MG63 (cell line): ENCODE results near the gene PARVA. TPM values are rescaled to one million over a fixed set of nuclear protein-coding genes. Genes with fewer than 3 reads are reported as not detected.
"Not testable (repeated sequence)": the region's sequence is repeated elsewhere in the genome, so short reads cannot be mapped to it uniquely, and the experiment has no call there.

ENCODE experiments used
- DNase-seq: peaks from one replicate; pipeline ENCODE4 v3.0.0-alpha.2; 2020
- H3K27me3 ChIP-seq: fragments of 250-450 bp; sonication (Bioruptor Pico); 2 replicates; pipeline ENCODE4 v1.5.1; 2020; ENCODE audit warnings: mild to moderate bottlenecking, moderate library complexity
- H3K36me3 ChIP-seq: fragments of 250-450 bp; sonication (Bioruptor Pico); 2 replicates; pipeline ENCODE4 v1.5.1; 2020; ENCODE audit warnings: mild to moderate bottlenecking, moderate library complexity
- H3K4me3 ChIP-seq: fragments of 250-450 bp; sonication (Bioruptor Pico); 2 replicates; pipeline ENCODE4 v1.5.1; 2020; ENCODE audit warnings: mild to moderate bottlenecking, moderate library complexity
- H3K9me3 ChIP-seq: fragments of 250-450 bp; sonication (Bioruptor Pico); 2 replicates; pipeline ENCODE4 v1.5.1; 2020; ENCODE audit warnings: mild to moderate bottlenecking, moderate library complexity
- total RNA-seq: library from RNA; depleted of rRNA; stranded (reverse); fragments of >200 nt; shearing (Covaris generic); gene quantifications from 2 replicates; pipeline ENCODE4 v1.2.3, GENCODE V29; 2014; ENCODE audit warnings: low replicate concordance

PARVA gene
- total RNA-seq, 1 experiment from 2014 or later, result 27.9 TPM

DNA sequence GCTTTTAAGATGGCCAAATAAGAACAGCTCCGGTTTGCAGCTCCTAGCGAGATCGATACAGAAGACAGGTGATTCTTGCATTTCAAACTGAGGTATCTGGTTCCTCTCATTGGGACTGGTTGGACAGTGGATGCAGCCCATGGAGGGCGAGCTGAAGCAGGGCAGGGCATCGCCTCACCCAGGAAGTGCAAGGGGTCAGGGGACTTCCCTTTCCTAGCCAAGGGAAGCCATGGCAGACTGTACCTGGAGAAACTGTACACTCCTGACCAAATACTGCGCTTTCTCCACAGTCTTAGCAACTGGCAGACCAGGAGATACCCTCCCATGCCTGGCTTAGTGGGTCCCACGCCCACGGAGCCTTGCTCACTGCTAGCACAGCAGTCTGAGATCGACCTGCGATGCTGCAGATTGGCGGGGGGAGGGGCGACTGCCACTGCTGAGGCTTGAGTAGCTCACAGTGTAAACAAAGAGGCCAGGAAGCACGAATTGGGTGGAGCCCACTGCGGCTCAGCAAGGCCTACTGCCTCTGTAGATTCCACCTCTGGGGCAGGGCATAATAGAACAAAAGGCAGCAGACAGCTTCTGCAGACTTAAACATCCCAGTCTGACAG, 11.3 kb upstream of the PARVA start:
- DNase-seq, result peak; percentile 30
- H3K36me3 ChIP-seq, H3K27me3 ChIP-seq, H3K9me3 ChIP-seq, H3K4me3 ChIP-seq: not testable (repeated sequence)

GRCh38 chr11:12367057-12367456, 10.3 kb upstream of the PARVA start:
- not testable (repeated sequence) for H3K27me3 ChIP-seq, H3K36me3 ChIP-seq, H3K4me3 ChIP-seq, DNase-seq, H3K9me3 ChIP-seq

DNA sequence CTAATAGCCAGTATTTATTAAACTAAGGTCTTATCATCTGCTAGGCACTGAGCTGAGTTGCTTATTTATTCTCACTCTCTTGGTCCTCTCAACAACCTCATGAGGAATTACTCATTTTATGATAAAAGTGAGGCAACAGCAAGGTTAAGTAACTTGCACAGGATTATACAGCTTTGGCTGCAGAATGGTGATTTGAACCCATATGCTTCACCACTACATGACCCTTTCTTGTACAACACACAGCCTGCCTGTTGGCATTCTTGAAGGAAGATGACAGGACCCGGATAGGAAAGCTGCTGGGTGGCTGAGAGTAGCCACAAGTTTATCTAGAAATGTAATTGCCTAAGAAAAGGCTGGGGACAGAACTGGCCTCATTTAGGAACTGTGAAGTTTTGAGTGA, 5.3 kb upstream of the PARVA start:
- Histone ChIP-seq H3K4me3 (no peak overlapping the region), H3K36me3 (peaks cover 3% of the 10 kb centered on the region; the same call in 1 of the 2 replicates), H3K9me3 (no peaks in the 10 kb centered on the region), H3K27me3 (no peaks in the 10 kb centered on the region)
- DNase-seq, result no peak

DNA sequence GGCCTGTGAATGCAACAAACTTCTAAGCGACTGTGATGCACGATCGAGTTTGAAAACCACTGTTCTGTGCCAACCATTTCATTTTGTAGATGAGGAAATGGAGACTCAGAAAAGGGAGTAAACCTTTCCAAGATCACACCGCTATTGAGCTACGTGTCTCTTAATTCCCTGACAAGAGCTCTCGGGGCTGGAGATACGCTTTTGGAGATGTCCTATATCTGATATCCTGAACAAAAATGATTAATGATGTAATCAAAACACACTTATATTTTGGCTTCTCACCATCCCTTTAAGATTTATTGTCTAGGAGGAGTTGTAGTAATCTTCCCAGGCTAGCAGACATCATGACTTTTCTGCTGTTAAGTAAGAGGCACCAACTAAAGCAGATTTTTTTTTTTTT, 1.7 kb upstream of the PARVA start:
- Histone ChIP-seq H3K36me3 (peaks cover 15% of the 10 kb centered on the region), H3K4me3 (no peak overlapping the region)
- no peak for DNase-seq

GRCh38 chr11:12376259-12377081, 901 bp upstream of the PARVA start:
- peak; percentile 75 for DNase-seq
- Histone ChIP-seq H3K27me3 (no peaks in the 10 kb centered on the region), H3K36me3 (peaks cover 21% of the 10 kb centered on the region), H3K4me3 (peak overlapping the region; percentile 61), H3K9me3 (no peaks in the 10 kb centered on the region)

More for the DNA sequence above, 1.7 kb upstream of the PARVA start:
- H3K27me3 ChIP-seq, result no peaks in the 10 kb centered on the region
- no peaks in the 10 kb centered on the region for H3K9me3 ChIP-seq

DNA sequence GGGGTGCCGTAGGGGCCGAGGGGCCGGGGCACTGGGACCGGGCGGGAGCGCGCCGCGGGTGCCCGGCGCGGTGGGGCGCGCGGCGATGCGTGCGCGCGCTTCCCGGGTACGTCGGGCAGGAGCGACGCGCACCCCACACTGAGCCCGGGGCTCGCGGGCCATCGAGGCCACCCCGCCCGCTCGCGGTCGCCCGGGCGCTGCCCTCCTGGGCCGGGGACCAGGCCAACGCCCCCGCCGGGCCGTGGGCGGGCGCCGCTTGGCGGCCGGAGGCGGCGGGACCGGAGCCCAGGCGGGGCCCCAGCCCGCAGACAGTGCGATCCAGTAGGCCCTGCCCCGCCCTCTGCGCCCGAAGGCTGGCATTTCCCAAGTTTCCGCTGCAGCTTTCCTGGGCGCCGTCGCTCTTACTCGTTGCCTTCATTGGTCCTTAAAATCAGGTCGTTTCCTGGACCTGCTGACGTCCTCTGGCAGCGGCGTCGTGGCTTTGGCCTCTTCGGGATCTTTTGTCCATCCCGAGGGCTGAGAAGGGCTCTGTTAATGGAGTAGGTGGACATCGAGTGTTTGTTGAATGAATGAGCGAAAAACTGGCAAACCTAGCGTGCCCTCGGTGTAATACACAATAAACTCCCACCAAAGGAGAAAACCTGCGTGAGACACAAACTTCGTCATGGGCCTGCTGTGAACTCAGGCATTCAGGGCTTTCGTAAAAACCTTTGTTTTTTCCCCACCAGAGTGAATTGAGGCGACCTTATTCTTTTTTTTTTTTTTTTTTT, 638 bp downstream of the PARVA start:
- peaks cover 33% of the 10 kb centered on the region for H3K36me3 ChIP-seq

DNA sequence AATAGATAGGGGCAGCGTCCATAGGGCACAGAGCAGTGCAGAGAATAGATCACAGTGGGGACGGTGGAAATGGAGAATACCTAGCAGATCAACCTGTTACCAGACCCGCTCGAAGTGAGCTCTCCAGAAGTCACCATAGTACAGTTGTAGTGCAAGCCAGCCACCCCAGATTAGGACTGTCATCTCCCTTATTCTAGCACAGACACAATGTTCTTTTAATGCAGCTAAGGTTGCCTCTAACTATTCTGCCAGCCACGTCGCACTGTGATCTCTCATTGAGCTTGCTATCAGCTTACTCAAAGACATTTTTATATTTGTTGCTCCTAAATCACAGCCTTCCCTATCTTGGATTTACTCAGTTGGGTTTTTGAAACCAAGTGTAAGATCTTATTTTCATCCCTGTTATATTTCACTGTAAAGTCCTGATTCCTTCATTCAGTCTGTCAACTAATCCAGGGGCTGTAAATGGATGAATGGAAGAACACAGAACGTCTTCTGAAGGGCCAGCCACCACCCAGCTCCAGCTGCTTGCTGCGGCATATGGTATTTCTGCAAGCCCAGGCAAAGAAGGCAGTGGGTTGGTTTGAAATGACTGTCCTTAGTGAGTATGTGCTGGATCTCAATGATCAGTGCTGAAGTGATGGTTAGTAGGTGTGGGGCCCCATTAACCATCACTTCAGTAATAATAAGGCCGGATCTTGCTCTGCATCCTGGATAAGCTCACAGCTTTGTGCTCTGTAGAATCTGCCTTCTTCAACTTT, 3.4 kb downstream of the PARVA start:
- peaks cover 36% of the 10 kb centered on the region for H3K36me3 ChIP-seq
- H3K9me3 ChIP-seq, result no peaks in the 10 kb centered on the region
- no peak for DNase-seq
- H3K27me3 ChIP-seq, result no peaks in the 10 kb centered on the region
- no peak overlapping the region for H3K4me3 ChIP-seq

More for the DNA sequence above, 638 bp downstream of the PARVA start:
- Histone ChIP-seq H3K9me3 (no peaks in the 10 kb centered on the region), H3K4me3 (peak overlapping the region; percentile 66), H3K27me3 (no peaks in the 10 kb centered on the region)
- peak; percentile 94 for DNase-seq

- Histone ChIP-seq H3K4me3 (no peak overlapping the region), H3K27me3 (no peaks in the 10 kb centered on the region), H3K9me3 (no peaks in the 10 kb centered on the region), H3K36me3 (peaks cover 34% of the 10 kb centered on the region)
- no peak for DNase-seq
These were observed 4.5 kb downstream of the PARVA start for GRCh38 chr11:12381875-12382274.

- peaks cover 36% of the 10 kb centered on the region for H3K36me3 ChIP-seq
- H3K9me3 ChIP-seq, result no peaks in the 10 kb centered on the region
- no peak overlapping the region for H3K4me3 ChIP-seq
- H3K27me3 ChIP-seq, result no peaks in the 10 kb centered on the region
- DNase-seq, result no peak
These were observed 5.1 kb downstream of the PARVA start for GRCh38 chr11:12382451-12382850.

GRCh38 chr11:12386309-12386708, 8.9 kb downstream of the PARVA start:
- no peaks in the 10 kb centered on the region for H3K9me3 ChIP-seq
- no peaks in the 10 kb centered on the region for H3K27me3 ChIP-seq
- no peak overlapping the region for H3K4me3 ChIP-seq
- DNase-seq, result no peak
- H3K36me3 ChIP-seq, result peaks cover 22% of the 10 kb centered on the region

DNA sequence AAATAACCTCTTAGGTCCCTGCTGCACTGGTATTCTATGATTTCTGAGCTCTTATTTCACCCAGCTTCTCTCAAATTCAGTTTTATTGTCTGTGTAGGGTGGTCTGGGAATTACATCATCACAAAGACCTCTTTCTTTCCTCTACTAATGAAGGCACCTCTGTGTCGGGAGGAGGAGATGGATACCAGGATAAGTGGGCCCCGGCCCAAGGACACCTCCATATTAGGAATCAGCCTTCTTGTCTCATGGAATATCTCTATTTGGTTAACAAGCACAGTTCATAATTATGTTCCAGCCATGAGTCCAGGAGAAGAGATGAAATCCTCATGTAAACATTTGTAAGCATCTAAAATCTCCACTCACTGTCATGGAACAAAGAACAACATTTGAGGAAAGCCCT, 9.4 kb downstream of the PARVA start:
- Histone ChIP-seq H3K9me3 (no peaks in the 10 kb centered on the region), H3K27me3 (no peaks in the 10 kb centered on the region), H3K4me3 (no peak overlapping the region), H3K36me3 (peaks cover 17% of the 10 kb centered on the region)
- DNase-seq, result no peak

DNA sequence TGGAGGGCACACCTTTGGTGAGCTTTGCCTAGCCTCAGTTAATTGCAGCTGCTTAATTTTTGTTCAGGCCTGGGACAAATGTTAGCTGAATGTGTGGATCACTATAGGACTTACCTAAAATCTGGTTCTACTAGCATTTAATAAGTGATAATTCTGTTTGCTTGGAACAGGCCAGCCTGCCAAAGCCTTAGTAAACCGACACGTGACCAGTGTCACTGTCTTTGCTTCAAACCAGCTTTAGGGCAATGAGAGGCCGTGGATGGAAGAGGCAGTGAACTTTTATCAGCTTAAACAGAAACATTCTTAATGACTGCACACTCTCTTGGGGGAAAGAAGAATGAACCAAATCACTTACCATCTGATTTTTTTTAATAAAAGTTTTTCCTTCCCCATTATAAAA, 10.8 kb downstream of the PARVA start:
- Histone ChIP-seq H3K36me3 (peaks cover 7% of the 10 kb centered on the region; the same call in 1 of the 2 replicates), H3K9me3 (0 out of 2 replicates have a peak, but pooled peaks cover 3% of the 10 kb centered on the region), H3K27me3 (no peaks in the 10 kb centered on the region), H3K4me3 (no peak overlapping the region)
- DNase-seq, result no peak

DNA sequence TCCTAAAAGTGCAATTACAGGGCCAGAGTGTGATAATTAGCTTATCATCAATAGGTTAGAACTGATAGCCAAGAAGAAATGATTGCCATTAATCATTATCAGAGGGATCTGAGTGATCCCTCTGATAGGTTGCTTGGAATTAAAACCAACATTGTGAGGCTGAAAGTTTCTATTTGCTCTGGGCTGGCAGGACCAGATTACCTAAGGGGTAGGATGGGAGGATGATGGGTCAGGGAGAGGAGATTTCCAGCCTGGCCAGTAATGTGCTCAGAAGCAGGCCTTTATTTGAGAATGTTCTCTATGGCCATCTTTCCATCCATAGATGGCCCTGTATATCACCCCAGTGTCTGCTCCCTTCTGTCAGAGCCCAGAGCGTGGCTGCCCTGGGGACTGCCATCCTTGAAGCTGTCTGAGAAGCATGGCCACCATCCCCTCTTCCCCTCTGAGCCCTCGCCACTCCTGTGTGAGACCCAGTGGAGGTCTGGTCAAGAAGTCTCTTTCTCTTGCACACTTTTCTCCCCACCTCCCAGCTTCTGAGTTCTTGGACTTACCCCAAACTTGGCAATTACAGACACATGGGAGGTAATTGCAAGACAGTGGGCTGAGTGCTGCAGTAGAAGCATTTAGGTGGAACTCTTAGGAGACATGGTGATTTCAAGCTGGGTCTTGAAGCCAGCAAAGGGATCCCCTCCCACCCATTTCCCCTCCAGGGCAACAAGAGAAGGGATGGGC, 11.7 kb downstream of the PARVA start:
- Histone ChIP-seq H3K9me3 (0 out of 2 replicates have a peak, but pooled peaks cover 8% of the 10 kb centered on the region), H3K36me3 (peaks cover 8% of the 10 kb centered on the region), H3K27me3 (no peaks in the 10 kb centered on the region), H3K4me3 (no peak overlapping the region)
- no peak for DNase-seq

GRCh38 chr11:12389676-12390657, 12.6 kb downstream of the PARVA start:
- DNase-seq, result no peak
- Histone ChIP-seq H3K27me3 (no peaks in the 10 kb centered on the region), H3K36me3 (peaks cover 13% of the 10 kb centered on the region), H3K4me3 (no peak overlapping the region), H3K9me3 (0 out of 2 replicates have a peak, but pooled peaks cover 8% of the 10 kb centered on the region)

DNA sequence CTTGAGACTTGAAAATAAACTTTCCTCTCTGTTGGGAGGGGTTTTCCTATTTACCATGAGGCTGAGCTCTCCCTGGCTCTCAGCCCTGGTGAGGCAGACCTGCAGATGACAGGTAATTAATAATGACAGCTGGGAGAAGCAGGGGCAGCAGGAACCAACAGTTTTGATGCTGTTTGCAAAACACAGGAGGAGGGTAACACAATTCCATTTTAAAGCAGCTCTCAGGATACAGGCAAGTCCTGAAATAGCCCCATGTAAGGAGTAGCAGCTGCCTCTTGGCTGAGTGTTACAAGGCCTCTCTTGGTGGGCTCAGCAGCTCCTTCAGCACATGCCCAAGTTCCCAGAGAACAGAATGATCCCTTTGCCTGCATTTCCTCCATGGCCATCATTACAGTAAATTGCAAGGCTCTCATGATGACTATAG, 13.3 kb downstream of the PARVA start:
- H3K9me3 ChIP-seq, result 0 out of 2 replicates have a peak, but pooled peaks cover 8% of the 10 kb centered on the region
- DNase-seq, result no peak
- peaks cover 17% of the 10 kb centered on the region for H3K36me3 ChIP-seq
- no peaks in the 10 kb centered on the region for H3K27me3 ChIP-seq
- H3K4me3 ChIP-seq, result no peak overlapping the region
